GM04503 (cell line): ENCODE data around the gene CLRN3.
A peak's percentile ranks its signal among the peaks of the same experiment; 100 is the strongest.

Experiments used
- DNase-seq: peaks from one replicate; pipeline ENCODE4 v3.0.0-alpha.2; 2012; ENCODE audit warnings: low read depth

Gene CLRN3, protein sequence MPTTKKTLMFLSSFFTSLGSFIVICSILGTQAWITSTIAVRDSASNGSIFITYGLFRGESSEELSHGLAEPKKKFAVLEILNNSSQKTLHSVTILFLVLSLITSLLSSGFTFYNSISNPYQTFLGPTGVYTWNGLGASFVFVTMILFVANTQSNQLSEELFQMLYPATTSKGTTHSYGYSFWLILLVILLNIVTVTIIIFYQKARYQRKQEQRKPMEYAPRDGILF

GRCh38 chr10:127892743-127893142 is at the start of gene CLRN3:
TSS of gene CLRN3 (minus strand) at chr10:127892941. CDS start at chr10:127892784, 157 bp downstream.
- no peak for DNase-seq

DNA sequence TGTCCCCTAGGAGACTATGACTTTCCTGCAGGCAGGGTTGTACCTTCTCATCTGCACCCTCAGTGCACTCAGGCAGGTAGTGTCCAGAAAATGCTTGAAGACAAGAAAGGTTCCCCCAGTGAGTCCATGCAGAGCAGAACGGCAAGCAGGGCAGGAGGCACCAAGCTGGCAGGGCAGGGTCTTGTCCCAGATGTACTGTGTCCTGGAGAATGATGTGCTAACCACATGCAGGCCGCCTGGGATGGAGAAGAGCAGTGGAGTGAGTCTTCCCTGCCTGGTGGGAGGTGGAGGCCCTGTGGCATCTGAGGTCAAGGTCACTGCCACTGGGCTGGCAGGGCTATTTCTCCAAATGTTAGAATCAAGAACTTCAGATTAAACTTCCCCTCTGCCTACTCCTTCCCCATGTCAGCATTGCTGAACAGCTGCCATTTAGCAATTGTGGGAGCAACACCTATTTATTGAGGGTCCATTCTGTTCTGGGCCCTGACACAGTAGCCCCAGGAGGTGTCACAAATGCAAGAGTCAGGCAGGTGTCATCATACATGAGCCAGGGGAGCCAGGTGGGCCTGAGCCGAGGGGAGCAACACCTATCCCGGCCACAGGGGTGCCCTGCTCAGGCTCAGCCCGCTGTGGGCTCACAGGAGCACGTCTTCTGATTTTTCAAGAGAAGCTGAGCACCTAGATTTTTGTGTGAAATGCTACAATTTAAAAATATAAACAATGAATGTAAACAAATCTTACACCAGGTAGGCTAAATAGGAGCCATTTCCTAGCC is 48.3 kb upstream of the CLRN3 start:
- no peak for DNase-seq

DNA sequence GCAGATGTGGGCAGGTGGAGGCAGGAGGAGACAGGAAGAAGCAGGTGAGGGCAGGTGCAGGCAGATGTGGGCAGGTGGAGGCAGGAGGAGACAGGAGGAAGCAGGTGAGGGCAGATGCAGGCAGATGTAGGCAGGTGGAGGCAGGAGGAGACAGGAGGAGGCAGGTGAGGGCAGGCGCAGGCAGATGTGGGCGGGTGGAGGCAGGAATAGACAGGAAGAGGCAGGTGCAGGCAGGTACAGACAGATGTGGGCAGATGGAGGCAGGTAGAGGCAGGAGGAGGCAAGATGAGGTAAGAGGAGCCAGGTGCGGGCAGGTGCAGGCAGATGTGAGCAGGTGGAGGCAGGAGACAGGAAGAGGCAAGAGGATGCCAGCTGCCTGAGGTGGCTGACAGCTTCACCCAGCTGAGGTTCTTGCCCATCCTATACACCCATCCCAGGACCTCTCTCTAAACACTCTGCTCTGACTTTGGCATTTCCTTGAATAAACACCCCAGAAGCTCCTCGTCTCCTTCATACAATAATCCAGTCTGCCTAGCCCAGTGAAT is 47.1 kb upstream of the CLRN3 start:
- no peak for DNase-seq

- no peak for DNase-seq
Observed at GRCh38 chr10:127937915-127938463, 45.2 kb upstream of the CLRN3 start.

GRCh38 chr10:127937069-127937468 is 44.3 kb upstream of the CLRN3 start:
- no peak for DNase-seq

- no peak for DNase-seq
Observed at GRCh38 chr10:127935071-127935561, 42.4 kb upstream of the CLRN3 start.

DNA sequence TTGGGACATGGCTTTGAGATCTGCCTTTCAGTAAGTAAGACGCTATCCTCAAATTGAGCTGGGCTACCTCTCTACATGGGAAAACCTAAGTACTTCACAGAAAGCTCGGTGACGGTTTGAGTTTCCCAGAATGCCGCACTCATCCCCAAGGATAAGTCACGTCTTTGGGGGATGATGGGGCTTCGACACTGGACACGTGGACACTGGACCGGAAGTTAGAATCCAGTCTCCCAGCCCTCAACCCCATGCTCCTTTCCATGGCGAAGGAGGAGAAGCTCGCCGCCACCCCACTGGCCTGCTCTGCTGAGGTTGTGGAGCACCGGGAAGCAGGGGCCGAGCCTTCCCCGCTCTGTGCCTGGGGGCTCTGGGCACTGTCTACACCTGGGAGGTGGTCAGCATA is 41.6 kb upstream of the CLRN3 start:
- DNase-seq, result no peak

DNA sequence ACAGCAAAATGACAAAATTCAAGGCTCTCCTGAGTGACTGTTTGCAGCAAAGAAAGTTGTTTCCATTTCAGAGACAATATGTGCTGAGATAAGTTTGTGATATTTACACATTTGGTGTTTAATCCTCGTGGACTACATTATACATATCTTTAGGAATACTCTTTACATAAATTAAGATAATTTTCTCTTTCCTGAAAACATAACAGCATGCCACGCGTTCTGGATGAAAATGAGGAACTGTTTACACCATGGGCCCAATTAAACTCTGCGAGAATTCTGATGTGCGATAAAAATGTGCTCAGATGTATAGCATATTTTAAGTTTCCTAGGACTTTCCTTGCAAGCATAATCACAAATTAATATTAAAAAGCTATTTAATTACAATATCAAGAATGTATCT is 40.5 kb upstream of the CLRN3 start:
- DNase-seq, result no peak

- DNase-seq, result no peak
Observed at GRCh38 chr10:127932521-127933270, 40.0 kb upstream of the CLRN3 start.

DNA sequence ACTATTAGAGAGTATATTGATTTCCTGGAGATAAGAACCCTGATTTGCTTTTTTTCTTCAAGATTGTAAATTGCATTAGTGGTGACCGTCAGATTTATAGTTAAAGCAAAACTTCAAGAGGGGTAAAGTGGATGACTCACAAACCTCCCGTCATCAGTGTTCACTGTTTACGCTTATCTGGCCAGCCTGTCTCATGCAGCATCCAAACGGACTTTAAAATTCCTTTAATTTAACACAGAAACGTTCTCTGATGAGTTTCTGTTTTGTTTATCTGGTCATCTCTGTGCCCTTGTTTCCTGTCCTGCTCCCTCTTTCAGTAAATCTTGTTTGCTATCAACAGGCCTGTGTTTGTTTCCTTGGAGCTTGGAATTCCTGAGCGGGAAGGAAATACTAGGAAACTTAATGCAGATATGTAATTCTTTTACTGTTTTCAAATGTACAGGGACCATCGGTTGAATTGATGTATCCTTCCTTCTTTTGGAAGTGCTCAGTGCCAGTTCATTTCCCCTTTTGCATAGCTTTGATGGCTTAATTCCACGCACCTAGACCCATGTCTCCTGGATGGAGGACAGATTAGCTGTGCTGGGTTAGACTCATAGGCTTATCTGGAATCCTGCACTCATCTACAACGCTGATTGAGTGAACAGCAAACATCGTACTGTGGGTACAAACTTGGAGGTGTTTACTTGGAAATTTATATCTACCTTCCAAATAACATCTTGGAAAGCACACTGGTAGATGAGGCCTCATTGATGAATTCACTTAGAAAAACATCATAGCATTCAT is 35.5 kb upstream of the CLRN3 start:
- DNase-seq, result peak; percentile 34

DNA sequence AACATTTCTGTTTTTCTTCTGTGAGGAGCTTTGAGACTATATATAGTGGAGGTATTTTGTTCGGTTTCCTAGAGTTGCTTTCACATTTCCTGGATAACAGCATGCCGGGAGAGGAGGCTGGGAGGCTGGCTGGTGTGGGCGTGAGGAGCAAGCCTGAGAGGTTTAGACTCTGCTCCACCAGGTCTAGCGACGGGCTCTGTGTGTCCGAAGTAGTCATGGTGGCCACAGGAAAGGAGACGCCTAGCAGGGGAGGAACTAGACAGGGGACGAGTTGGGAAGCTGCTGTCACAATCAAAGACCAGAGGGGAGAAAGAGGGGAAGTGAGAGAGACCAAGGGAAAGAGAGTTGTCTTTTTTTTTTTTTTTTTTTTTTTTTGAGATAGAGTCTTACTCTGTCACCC is 33.7 kb upstream of the CLRN3 start:
- no peak for DNase-seq

DNA sequence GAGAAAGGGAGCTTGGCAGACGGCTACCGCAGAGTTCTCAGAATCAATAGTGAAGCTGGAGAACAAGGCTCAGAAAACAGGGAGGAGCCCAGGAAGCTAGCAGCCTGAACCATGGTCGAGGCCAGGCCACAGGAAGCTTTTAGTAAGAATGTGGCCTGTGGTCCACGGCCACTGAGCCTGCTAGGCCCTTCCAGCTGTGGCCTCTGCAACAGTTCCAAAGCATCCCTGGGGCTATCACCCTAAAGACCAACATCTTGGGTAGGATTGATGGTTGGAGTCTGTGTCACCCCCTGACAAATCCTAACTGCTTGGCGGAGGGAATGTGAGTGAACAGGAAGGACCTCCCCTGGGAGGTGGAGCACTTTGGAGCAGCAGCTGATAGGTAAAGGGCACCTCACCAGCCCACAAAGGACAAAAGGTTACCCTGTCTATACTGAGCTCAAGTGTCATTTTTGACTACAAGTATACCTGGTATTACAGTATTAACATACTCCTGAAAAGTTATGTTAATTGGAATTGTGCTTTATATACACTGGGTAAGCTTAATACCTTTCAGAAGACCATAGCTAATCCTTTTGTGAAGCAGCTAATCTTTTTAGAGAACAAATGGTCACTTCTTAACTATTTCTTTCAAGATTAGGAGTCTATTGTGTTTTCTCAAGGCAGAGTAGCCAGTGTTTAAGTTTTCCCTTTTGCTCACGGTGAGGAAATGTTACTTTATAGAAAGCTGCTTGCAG is 32.9 kb upstream of the CLRN3 start:
- no peak for DNase-seq

GRCh38 chr10:127923646-127924045 is 30.9 kb upstream of the CLRN3 start:
- DNase-seq, result no peak

DNA sequence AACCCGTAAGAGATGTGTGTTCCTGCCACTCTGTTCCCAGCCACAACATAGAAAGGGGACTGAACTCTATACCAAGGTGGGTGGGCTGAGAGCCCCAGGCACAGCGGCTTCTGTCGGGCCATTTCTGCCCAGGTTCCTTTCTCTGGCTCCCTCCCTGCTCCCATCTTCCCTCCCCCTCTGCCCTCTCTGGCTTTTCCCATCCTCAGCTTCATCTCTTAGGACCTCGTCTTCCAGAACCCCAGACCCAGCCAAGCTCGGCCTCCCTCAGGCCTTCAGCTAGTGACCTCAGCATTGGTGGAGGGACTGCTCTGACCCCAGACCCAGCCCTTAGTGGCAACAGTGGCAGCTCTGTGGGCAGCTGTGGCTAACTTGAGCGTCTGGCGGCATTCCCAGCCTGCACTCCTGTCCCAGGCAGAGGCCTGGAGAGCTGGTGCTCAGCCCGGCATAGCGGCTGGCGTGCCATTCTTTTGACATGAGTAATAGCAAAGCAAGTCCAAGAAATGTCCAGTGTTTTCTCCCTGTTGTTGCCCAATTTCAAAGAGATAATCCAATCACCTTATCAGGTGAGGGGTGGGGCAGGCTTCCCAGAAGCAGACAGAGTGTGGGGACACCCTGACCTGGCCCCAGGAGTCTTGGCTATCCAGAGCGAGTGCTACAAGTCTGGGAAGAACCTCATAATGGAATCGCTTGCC is 30.1 kb upstream of the CLRN3 start:
- DNase-seq, result peak; percentile 81

GRCh38 chr10:127922206-127922605 is 29.5 kb upstream of the CLRN3 start:
- no peak for DNase-seq

DNA sequence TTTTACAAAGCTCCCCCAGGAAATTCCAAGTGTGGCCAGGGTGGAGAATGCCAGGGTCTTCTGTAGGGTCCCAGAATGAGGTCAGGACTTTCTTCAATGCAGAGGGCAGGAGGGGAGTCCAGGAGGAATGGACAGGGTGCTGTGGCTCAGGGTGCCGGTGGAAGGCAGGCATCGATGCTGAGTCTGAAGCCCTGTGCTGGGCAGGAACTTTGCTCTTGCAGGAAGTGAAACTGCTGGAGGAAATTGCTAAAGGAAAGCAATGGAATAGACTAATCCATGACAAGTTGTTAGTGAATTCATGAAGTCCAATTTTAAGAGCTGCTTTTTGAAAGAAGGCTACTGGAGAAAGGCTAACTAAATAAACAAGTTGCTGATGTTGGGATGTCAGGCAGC is 29.0 kb upstream of the CLRN3 start:
- no peak for DNase-seq

DNA sequence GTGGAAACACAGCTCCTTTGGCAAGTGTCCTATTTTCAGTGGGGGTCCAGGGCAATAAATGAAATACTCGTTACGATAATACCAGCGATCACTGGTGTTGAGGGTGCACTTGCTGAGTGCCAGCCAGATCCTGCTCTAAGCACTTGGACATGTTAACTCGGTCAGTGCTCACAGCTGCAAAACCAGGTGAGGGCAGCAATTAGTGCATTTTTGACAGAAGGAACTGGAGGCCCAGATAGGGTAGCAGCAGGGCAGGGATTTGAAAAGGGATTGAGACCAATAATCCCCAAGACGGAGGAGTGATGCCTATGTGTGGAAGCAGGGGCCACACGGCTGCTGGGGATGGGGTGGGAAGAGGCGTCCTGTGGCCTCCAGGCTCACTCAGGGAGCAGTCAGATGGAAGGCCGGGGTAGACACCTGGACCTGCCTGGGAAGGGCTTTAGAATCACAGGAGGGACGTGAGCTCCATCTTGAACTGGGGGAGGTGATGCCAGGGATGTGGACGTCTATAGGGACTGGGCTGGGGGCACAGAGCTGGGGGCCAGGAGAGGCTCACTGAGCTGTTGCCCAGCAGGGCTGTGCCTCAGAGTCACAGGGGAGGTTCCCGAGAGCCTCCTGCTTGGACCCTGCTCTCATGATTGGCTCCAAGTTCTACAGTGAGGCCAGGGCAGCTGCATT is 28.5 kb upstream of the CLRN3 start:
- DNase-seq, result no peak

- DNase-seq, result no peak
Observed at GRCh38 chr10:127920306-127921074, 27.7 kb upstream of the CLRN3 start.
